ENCODE data around the gene CELF2.

GRCh38 chr10:11043039-11043438 is 25.4 kb downstream of the CELF2 start:
- no peak for TF ChIP-seq CTCF (IDR thresholded peaks at IDR 0.05)
- no peak for TF ChIP-seq POLR2A (IDR thresholded peaks at IDR 0.05)
